SK-N-MC (cell line): Measurements from ENCODE around the gene DST.

Experiments
- EZH2 ChIP-seq: fragments of 200-600 bp; sonication (generic); IDR thresholded peaks from one replicate; pipeline ENCODE4 v1.6.1; 2017; ENCODE audit warnings: antibody characterized with exemption
- FOXP2 ChIP-seq: optimal IDR thresholded peaks from 2 replicates; pipeline ENCODE3; 2011; ENCODE audit warnings: mild to moderate bottlenecking, moderate library complexity; ENCODE audit not compliant: insufficient read depth; ENCODE audit errors: extremely low read length, control extremely low read depth
- POLR2AphosphoS5 ChIP-seq: IDR thresholded peaks from 2 replicates; pipeline ENCODE4 v1.6.1; 2012; ENCODE audit warnings: mild to moderate bottlenecking, low read depth, low read length, borderline replicate concordance

DNA sequence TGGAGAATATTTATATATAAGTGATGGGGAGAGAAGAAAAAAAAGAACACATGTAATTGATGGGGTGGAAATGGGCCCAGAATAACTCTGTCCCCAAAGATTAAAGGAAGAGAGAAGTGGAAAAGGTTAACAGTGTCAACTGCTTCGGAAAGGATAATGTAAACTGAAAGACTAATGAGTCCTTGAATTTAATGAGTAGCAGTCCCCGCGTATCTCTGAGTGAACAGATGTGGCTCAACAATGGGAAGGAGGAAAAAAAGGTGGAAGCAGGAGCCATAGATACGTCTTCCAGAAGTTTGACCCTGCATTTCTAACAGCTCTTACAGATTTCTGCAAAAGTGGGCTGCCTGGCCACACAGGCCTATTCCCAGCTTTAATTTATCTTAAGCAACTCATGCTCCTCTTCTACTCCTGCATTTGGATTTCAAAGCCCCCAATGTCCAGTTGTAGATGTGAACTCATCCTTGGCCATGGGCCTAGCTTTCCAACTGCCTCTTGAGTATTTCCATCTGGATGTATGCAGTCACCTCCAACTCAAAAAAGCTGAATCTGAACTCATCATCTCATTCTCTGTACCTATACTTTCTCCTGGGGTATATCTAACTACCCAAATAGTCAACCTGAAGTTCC lies 61.3 kb downstream of the DST start:
- no peak for TF ChIP-seq POLR2AphosphoS5
- no peak for TF ChIP-seq EZH2
- no peak for TF ChIP-seq FOXP2
